Mononuclear cell (primary cell): Measurements from ENCODE around the gene SLC26A9. TPM values are rescaled to one million over a fixed set of nuclear protein-coding genes. Genes with fewer than 3 reads are reported as not detected.

Experiments
- H3K27me3 ChIP-seq: 2 replicates; pipeline ENCODE4 v1.6.0; 2011; ENCODE audit warnings: low read length, control low read depth; ENCODE audit not compliant: insufficient read depth
- H3K4me1 ChIP-seq: 2 replicates; pipeline ENCODE4 v1.5.1; 2011; ENCODE audit warnings: mild to moderate bottlenecking, low read length, control low read depth; ENCODE audit not compliant: insufficient read depth
- H3K4me3 ChIP-seq: 2 replicates; pipeline ENCODE4 v1.5.1; 2011; ENCODE audit warnings: mild to moderate bottlenecking, low read length, moderate library complexity
- H3K9me3 ChIP-seq: 2 replicates; pipeline ENCODE4 v1.5.1; 2011; ENCODE audit warnings: low read depth, mild to moderate bottlenecking, control low read depth, low read length
- total RNA-seq: library from RNA; depleted of rRNA; stranded (reverse); fragments of >200 nt; gene quantifications from one replicate; pipeline ENCODE4 v1.2.3, GENCODE V29; 2012

The SLC26A9 gene
- total RNA-seq, 1 donor, result not detected

GRCh38 chr1:205963352-205964155 is 20.3 kb upstream of the SLC26A9 start:
- Histone ChIP-seq H3K9me3 (no peaks in the 10 kb centered on the region), H3K4me3 (no peak overlapping the region), H3K27me3 (no peaks in the 10 kb centered on the region), H3K4me1 (peaks cover 18% of the 10 kb centered on the region)

GRCh38 chr1:205962821-205963221 is 19.6 kb upstream of the SLC26A9 start:
- H3K27me3 ChIP-seq, result no peaks in the 10 kb centered on the region
- H3K4me3 ChIP-seq, result no peak overlapping the region
- peaks cover 18% of the 10 kb centered on the region for H3K4me1 ChIP-seq
- H3K9me3 ChIP-seq, result no peaks in the 10 kb centered on the region

DNA sequence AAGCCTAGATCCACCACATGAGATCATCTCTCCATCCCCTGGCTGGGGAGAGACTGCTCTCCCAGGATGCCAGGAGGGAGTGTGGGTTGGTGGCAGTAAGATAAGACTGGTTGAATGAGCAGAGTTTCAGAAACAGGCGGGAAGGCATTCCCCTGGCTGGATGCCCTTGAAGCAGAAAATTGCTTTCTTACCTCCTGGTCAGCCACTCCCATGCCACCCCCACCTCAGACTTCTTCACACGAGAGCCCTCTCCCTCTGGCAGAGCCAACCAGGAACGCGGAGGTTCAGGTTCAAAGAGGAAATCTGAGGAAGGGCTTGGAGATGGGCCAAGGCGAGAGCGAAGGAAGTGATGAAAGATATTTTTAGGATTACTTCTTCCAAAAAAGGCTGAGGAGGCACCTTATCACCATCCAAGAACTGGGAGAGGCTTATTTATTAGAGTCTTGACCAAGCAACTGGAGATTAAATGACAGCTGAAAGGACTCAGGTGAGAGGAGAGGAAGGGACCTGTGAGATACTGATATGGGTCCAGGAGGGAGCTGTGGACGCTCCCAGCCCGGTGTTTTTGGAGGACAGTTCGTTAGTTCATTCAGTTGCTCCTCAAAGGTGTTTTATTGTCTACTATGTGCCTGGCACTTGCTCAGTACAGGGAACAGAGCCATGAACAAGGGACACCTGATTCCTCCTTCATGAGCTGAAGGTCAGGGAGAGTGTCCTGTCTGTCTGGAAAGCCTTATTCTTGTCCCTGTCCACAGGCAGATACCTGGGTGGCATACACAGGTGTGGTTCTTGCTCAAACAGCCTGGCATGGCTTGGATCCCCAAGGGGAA is 18.9 kb upstream of the SLC26A9 start:
- no peak overlapping the region for H3K4me3 ChIP-seq
- no peaks in the 10 kb centered on the region for H3K27me3 ChIP-seq
- H3K9me3 ChIP-seq, result no peaks in the 10 kb centered on the region
- peaks cover 18% of the 10 kb centered on the region for H3K4me1 ChIP-seq

- no peaks in the 10 kb centered on the region for H3K9me3 ChIP-seq
- peaks cover 18% of the 10 kb centered on the region for H3K4me1 ChIP-seq
- no peaks in the 10 kb centered on the region for H3K27me3 ChIP-seq
- no peak overlapping the region for H3K4me3 ChIP-seq
Measured at GRCh38 chr1:205961405-205961804, 18.1 kb upstream of the SLC26A9 start.

DNA sequence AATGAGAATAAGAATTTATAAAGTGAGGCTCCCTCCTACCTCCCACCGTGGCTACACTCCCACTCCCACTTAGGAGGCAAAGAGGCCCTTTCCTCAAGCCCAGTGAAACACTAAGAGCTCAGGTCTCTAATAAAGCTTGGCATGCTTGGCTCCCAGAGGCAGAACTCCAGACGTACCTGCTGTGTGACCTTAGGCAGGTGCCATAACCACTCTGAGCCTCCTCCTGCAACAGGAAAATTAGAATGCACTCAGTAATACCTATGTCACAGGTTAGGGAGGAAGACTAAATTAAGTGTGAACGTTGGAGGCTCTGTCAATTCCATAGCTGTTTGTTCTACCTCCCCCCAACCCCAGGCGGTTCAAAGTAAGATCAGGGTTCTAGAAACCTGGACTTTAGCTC is 16.5 kb upstream of the SLC26A9 start:
- Histone ChIP-seq H3K27me3 (no peaks in the 10 kb centered on the region), H3K4me3 (no peak overlapping the region), H3K4me1 (peaks cover 18% of the 10 kb centered on the region), H3K9me3 (no peaks in the 10 kb centered on the region)

DNA sequence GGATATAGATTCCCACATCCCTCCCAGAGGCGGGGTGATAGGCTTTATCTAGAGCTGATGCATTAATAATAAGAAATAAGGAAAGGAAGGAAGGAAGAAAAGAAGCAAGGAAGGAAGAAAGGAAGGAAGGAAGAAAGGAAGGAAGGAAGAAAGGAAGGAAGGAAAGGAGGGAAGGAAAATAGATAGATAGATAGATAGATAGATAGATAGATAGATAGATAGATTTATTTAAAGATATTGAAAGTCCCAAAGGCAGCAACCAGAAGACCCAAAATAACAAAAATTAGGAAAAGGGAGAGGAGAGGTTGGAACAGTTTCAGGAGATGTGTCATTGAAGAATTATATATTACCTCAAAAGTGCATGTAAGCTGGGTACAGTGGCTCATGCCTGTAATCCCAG is 12.2 kb upstream of the SLC26A9 start:
- H3K27me3 ChIP-seq, result no peaks in the 10 kb centered on the region
- H3K4me3 ChIP-seq, result no peak overlapping the region
- no peaks in the 10 kb centered on the region for H3K9me3 ChIP-seq
- H3K4me1 ChIP-seq, result peaks cover 10% of the 10 kb centered on the region

DNA sequence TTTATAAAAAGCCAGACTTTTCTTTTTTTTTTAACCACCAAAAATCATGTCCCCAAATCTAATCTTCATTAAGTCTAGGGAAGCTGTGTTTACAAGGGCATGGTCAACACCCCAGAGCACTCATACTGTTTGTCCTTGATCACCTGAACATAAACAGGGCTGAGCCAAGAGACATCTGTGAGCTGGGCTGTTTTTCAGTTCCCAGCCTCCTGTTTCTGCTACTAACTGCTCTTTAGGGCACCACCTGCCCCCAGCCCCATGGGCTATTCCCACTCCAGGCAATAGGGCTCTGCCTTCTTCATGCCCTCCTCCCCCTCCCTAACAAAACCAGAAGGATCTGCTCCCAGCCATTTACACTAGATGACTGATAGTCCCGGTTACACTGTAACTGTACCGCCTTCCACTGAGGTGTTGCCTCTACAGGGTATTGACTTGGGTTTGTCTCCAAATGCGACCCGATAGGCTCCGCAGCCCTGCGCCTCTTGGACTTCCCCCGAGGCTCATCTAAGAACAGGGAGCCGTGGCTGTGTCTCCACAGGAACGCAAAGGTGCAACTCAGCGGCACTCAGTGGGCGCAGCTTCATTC is 11.7 kb upstream of the SLC26A9 start:
- Histone ChIP-seq H3K4me3 (no peak overlapping the region), H3K9me3 (no peaks in the 10 kb centered on the region), H3K4me1 (peaks cover 10% of the 10 kb centered on the region), H3K27me3 (no peaks in the 10 kb centered on the region)

DNA sequence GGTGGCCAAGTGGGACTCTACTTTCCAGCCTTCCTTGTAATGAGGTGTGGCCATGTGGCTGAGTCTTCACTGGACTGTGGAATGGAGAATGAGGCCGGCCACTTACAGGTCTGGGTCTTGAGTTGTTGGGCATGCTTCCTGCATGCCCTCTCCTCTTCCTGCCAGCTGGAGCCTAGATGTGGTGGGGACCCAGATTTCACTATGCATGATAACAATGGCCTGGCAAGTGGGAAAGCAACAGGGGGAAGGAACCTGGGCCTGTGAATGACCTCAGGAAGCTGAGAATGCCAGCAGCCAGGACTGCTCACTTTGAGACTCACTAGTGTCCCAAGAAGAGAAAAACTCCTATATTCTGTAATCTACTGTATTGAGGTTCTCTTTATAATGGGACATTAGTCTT is 8.5 kb upstream of the SLC26A9 start:
- no peaks in the 10 kb centered on the region for H3K9me3 ChIP-seq
- no peak overlapping the region for H3K4me3 ChIP-seq
- peaks cover 19% of the 10 kb centered on the region for H3K4me1 ChIP-seq
- no peaks in the 10 kb centered on the region for H3K27me3 ChIP-seq

DNA sequence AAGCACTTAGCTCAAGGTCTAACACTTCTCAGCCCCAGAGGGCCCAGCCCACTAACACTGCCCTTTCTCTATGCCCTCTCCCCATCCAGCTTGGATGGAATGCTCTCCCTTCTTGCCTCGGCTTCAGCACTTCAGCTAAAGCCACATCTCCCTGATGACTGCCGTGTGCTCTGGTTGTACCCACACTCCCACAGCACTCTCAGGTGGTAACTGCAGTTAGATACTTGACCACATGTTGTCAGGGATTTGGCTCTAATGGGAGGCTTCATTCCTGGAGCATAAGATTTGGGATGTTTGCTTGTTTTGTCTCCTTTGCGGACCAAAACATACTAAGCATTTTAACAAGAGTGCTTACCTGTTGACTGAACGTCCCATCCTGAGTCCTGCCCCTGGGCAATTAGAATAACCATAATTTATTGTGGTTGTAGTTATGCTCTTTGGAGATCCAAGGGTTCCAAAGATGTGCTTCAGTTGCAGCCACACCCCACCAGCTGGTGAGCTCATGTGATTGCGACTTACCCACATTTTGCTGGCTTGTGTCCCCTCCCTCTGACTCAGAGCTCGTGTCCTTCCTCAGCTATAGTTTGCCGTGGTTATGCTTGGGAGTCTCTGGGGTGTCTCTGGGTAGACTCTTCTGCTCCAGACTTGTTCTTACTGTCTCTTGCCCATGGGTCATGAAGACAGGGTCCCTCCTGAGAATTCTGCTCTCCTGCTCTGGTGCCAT is 7.7 kb upstream of the SLC26A9 start:
- Histone ChIP-seq H3K4me1 (peaks cover 19% of the 10 kb centered on the region), H3K9me3 (no peaks in the 10 kb centered on the region), H3K27me3 (no peaks in the 10 kb centered on the region), H3K4me3 (no peak overlapping the region)

GRCh38 chr1:205950280-205950679 is 7.0 kb upstream of the SLC26A9 start:
- Histone ChIP-seq H3K4me1 (peaks cover 19% of the 10 kb centered on the region), H3K9me3 (no peaks in the 10 kb centered on the region), H3K4me3 (no peak overlapping the region), H3K27me3 (no peaks in the 10 kb centered on the region)

- Histone ChIP-seq H3K27me3 (no peaks in the 10 kb centered on the region), H3K4me3 (no peak overlapping the region), H3K9me3 (no peaks in the 10 kb centered on the region), H3K4me1 (peaks cover 19% of the 10 kb centered on the region)
Measured at GRCh38 chr1:205949753-205950152, 6.5 kb upstream of the SLC26A9 start.

DNA sequence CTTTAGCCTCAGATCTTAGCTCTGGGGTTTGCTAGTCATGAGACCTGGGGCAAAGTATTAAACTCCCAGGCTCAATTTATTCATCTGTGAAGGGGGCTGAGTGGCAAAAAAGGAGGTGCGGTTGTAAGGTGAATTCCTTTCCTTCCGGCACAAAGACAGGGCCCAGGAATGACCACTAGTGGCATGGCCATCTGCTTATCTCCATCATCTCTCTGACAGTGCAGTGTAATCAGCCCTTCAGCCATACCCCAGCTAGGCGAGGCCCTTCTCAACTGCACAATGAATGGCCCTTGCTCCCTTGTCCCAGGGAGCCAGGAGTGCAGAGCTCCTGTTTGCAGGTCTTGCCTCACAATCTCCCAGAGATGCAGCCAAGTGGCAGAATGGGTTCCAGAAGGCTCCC is 5.6 kb upstream of the SLC26A9 start:
- Histone ChIP-seq H3K9me3 (no peaks in the 10 kb centered on the region), H3K27me3 (no peaks in the 10 kb centered on the region), H3K4me1 (peaks cover 19% of the 10 kb centered on the region), H3K4me3 (no peak overlapping the region)

GRCh38 chr1:205948039-205948438 is 4.8 kb upstream of the SLC26A9 start:
- Histone ChIP-seq H3K4me1 (peaks cover 19% of the 10 kb centered on the region), H3K4me3 (no peak overlapping the region), H3K27me3 (no peaks in the 10 kb centered on the region), H3K9me3 (no peaks in the 10 kb centered on the region)

GRCh38 chr1:205947024-205947423 is 3.8 kb upstream of the SLC26A9 start:
- Histone ChIP-seq H3K27me3 (no peaks in the 10 kb centered on the region), H3K9me3 (no peaks in the 10 kb centered on the region), H3K4me1 (peaks cover 19% of the 10 kb centered on the region), H3K4me3 (no peak overlapping the region)

DNA sequence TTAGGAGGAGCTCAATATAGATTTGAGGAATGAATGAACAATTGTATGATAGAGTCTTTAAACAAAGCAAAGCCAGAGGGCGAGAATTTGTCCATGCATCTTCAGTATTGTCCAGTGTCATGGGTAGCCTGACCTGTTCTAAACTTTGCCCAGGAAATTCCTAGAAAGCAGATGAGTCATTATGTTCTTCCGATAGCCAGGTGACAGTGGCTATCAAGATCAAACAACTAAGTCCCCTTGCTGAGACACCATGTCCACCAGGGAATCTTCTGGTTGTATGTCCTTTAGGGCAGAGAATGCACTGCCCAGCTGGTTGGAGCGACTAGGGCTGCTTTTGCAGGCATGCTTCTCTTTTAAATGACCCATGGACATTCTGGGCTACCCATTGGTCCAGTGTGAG is 1.8 kb upstream of the SLC26A9 start:
- H3K27me3 ChIP-seq, result no peaks in the 10 kb centered on the region

More for the DNA sequence above, 1.8 kb upstream of the SLC26A9 start:
- Histone ChIP-seq H3K4me1 (peaks cover 9% of the 10 kb centered on the region), H3K4me3 (no peak overlapping the region), H3K9me3 (no peaks in the 10 kb centered on the region)
